PC-9 (cell line): ENCODE results near the gene LAPTM5.

ENCODE experiments used
- EZH2 ChIP-seq: fragments of 200-600 bp; sonication (generic); IDR thresholded peaks from 2 replicates; pipeline ENCODE4 v1.8.0; 2017; ENCODE audit warnings: antibody characterized with exemption, low read depth
- TF ChIP-seq, protein P1 (sequence below): fragments of 200-600 bp; sonication (generic); conservative IDR thresholded peaks from 2 replicates; pipeline ENCODE4 v1.6.1; 2017; ENCODE audit warnings: mixed run types, antibody characterized with exemption, mild to moderate bottlenecking, moderate library complexity

DNA sequence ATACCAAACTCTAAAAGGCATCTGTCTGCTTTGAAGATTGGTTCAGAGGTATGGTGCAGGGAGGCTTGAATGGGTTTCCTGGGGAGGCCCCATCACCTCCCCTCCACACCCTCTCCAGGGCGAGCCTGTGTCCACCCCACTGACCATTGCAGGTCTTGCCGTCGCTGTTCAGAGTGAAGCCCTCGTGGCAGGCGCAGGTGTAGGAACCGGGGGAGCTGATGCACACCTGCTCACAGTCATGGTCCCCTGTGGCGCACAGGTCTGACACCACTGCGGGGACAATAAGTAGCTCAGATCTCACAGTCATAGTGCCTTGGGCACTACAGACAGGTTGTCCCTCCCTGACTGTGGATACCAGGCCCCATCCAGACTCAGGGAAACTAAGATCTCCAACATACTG is 40.9 kb downstream of the LAPTM5 start:
- TF ChIP-seq, protein P1, sequence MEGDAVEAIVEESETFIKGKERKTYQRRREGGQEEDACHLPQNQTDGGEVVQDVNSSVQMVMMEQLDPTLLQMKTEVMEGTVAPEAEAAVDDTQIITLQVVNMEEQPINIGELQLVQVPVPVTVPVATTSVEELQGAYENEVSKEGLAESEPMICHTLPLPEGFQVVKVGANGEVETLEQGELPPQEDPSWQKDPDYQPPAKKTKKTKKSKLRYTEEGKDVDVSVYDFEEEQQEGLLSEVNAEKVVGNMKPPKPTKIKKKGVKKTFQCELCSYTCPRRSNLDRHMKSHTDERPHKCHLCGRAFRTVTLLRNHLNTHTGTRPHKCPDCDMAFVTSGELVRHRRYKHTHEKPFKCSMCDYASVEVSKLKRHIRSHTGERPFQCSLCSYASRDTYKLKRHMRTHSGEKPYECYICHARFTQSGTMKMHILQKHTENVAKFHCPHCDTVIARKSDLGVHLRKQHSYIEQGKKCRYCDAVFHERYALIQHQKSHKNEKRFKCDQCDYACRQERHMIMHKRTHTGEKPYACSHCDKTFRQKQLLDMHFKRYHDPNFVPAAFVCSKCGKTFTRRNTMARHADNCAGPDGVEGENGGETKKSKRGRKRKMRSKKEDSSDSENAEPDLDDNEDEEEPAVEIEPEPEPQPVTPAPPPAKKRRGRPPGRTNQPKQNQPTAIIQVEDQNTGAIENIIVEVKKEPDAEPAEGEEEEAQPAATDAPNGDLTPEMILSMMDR, result no peak
- TF ChIP-seq EZH2, result no peak
